HG03095 (cell line): ENCODE data around the gene DOCK3.
"Not testable (repeated sequence)": the region's sequence is repeated elsewhere in the genome, so short reads cannot be mapped to it uniquely, and the experiment has no call there.

Experiments used
- ATAC-seq: cut with Tn5 transposase; IDR thresholded peaks from one replicate; pipeline ENCODE4 v1.9.1; 2021; ENCODE audit warnings: moderate library complexity; ENCODE audit not compliant: unreplicated experiment

The DOCK3 gene

GRCh38 chr3:50675179-50676030, 678 bp downstream of the DOCK3 start:
- no peak for ATAC-seq

- no peak for ATAC-seq
These were observed 1.4 kb downstream of the DOCK3 start for GRCh38 chr3:50676031-50676705.

- no peak for ATAC-seq
These were observed 12.5 kb downstream of the DOCK3 start for GRCh38 chr3:50687127-50687751.

DNA sequence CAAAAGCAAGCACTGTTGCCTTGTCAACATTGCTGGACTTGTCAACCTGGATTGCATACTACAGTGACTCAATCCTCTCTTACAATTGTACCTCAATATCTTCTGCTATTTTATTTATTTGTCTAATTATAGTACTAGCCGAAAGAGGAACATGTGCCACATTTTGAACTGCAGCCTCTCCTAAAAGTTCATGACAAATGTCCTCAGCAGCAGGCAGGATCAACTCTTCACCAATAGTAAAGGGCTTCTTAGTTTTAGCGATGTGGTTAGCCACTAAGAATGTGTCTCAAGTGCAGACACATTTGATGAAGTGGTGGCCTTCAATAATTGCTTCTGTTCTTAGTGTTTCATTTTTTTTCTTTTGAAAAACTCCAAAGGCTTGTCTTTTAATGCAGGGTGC, 13.2 kb downstream of the DOCK3 start:
- ATAC-seq = no peak

DNA sequence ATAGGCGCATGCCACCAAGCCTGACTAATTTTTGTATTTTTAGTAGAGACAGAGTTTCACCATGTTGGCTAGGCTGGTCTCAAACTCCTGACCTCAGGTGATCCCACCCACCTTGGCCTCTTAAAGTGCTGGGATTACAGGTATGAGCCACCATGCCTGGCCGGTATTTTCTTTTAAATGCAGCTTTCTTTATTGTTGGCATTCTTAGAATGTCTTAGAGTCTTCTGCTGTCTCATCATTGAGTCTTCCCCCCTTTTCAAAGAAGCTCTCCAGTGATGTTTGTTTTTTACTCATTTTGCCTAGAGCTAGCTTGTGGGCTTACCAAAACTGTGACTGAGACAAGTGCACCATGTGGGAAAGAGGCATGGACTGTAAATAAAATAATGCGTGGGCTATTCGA, 13.9 kb downstream of the DOCK3 start:
- not testable (repeated sequence) for ATAC-seq

DNA sequence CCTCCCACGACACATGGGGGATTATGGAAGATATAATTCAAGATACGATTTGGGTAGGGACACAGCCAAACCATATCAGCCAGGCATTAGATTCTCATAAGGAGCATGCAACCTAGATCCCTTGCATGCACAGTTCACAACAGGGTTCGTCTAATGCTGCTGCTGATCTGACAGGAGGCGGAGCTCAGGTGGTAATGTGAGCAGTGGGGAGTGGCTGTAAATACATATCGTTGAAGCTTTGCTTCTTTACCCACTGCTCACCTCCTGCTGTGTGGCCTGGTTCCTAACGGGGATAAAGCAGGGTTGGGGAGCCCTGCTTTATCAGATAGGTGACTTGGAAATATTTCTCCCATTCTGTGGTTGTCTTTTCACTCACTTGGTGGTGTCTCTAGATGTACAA, 14.8 kb downstream of the DOCK3 start:
- ATAC-seq = no peak

DNA sequence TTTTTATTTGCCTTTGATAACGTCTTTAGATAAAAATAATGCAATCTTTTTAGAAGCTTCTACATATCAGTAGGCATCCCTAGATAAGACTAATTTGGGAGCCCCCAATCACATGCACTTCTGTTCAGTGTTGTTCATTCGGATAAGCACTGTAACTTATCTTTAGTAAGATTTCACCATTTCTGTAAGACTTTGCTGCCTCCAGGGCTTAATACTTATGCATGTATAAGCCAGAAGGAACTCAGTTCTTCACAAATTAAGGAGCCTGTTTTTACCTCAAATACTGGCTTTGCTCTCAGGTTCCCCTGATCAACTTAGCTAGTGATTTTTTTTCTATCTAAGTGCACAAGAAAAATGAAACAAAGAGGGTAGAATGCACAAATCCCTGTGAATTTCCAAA, 20.3 kb downstream of the DOCK3 start:
- no peak for ATAC-seq

DNA sequence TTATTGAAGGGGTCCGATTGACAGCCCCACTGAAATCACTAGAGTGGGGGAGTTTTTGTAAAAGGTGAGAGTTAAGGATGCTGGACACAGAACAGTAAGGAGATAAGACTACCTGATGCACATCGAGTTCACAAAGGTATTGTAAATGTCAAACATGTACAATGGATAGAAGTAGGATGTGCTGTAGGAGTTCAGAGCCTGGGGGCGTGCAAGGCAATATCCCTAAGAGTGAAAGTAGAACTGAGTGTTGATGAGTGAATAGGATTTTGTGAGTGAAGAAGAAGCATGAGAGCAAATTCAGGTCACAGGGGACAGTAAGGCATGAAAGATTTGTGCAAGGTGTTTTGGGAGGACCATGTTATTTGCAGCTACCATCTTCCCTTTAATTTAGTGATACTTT, 21.5 kb downstream of the DOCK3 start:
- ATAC-seq = no peak

DNA sequence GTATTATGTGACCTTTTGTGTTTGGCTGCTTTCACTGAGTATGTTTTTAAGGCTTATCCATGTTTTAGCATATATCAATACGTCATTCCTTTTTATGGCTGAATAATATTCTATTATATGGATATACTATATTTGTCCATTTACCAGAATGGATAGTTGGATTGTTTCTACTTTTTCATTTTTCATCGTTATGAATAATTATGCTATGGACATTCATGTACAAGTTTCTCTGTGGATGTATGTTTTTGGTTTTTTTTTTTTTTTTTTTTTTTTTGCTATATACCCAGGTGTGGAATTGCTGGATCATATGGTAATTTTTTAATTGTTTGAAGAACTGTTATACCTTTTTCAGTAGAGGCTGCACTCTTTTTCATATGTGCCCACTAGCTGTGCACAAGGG, 23.5 kb downstream of the DOCK3 start:
- ATAC-seq = no peak

GRCh38 chr3:50708620-50709019, 33.9 kb downstream of the DOCK3 start:
- no peak for ATAC-seq

DNA sequence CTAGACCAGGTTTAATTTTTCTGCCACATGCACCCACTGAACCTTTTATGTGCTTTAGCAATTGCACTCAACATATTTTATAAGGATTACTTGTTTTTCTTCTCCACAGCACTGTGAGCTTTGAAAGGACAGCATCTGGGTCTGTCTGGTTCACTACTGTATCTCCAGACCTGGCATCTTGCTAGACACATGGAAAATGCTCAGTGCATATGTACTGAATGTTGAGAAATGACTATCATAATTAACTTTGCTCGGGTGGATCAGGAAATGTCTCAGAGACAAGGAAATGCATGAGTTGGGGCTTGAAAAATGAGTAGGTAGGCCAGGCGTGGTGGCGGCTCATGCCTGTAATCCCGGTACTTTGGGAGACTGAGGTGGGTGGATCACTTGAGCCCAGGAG, 40.2 kb downstream of the DOCK3 start:
- no peak for ATAC-seq

GRCh38 chr3:50724831-50725230, 50.1 kb downstream of the DOCK3 start:
- no peak for ATAC-seq

DNA sequence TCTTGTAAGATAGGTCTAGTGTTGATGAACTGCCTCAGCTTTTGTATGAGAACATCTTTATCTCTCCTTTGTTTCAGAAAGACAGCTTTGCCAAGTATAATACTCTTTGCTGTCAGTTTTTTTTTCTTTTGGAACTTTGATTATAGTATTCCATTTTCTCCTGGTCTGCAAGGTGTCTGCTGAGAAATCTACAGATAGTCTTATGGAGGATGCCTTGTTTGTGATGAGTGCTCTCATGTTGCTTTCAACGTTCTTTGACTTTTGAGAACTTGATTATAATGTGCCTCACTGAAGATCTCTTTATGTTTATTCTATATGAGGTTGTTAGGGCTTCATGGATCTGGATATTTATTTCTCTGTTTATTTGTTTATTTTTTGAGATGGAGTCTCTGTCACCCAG, 60.3 kb downstream of the DOCK3 start:
- ATAC-seq = no peak

GRCh38 chr3:50737193-50737905, 62.6 kb downstream of the DOCK3 start:
- ATAC-seq = no peak

DNA sequence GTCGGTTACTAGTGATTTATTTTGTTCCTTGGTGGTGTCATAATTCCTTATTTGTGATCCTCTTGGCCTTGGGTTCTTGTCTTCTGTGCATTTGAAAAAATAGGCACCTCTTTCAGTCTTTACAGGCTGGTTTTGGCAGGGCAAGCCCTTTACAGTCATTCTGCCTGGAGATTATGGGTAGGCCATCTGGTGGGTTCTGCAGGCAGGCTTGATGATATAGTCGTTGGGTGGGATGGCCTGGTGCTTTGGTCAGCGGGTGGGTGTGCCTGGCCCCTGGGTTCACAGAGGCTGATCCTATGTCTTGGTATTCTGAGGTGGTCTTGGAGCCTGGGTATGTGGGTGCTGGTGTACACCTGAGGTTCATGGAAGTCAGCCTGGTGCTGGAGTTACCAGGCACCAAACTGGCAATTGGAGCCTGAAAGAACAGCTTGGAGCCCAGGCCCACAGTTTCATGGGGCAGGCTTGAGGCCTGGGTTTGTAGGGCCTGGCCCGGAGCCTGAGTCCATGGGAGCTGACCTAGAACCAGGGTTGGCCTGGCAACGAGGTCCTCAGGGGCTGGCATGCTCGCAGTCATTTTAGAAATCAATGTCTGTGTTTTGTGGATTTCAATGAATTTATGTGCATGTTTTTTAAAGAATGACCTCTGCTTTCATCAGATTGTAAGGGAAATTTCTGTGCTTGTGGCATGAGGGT, 63.3 kb downstream of the DOCK3 start:
- ATAC-seq = no peak

DNA sequence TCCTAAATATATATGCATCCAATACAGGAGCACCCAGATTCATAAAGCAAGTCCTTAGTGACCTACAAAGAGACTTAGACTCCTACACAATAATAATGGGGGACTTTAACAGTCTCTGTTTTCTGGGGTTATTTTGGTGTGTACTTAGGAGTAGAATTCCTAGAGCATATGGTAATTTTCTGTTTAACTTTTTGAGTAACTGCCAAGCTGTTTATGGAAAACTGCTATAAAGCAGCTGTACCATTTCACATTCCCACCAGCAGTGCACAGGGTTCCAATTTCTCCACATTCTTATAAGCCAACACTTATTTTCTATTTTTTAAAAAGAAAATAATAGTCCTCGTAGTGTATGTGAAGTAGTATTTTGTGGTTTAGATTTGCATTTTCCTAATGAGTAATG, 68.9 kb downstream of the DOCK3 start:
- no peak for ATAC-seq

GRCh38 chr3:50749822-50750221, 75.1 kb downstream of the DOCK3 start:
- no peak for ATAC-seq

DNA sequence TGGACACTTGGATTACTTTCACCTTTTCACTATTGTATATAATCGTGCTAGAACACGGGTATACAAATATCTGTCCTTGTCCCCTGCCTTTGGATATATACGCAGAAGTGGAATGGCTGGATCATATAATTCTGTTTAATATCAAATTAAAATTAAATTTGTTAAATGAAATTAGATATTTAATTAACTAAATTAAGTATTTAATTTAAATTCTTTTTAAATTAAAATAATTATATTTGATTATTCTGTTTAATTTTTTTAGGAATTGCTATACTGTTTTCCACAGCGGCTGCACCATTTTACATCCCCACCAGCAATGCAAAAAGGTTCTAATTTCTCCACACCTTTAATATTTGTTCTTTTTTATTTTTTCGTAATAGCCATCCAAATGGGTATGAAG, 84.3 kb downstream of the DOCK3 start:
- ATAC-seq = no peak

DNA sequence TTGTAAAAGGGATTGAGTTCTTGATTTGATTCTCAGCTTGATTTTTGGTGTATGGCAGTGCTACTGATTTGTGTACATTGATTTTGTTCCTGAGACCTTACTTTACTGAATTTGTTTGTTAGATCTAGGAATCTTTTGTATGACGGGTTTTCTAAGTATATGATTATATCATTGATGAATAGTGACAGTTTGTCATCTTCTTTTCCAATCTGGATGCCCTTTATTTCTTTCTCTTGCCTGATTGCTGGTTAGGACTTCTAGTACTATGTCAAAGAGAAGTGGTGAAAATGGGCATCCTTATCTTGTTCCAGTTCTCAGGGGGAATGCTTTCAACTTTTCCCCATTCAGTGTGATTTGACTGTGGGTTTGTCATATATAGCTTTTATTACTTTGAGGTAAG, 103.0 kb downstream of the DOCK3 start:
- ATAC-seq = no peak

GRCh38 chr3:50781766-50782165, 107.0 kb downstream of the DOCK3 start:
- not testable (repeated sequence) for ATAC-seq

- no peak for ATAC-seq
These were observed 111.9 kb downstream of the DOCK3 start for GRCh38 chr3:50786631-50787030.
